ENCODE measurements around the gene SMLR1. TPM values are rescaled to one million over a fixed set of nuclear protein-coding genes. Genes with fewer than 3 reads are reported as not detected.

The SMLR1 gene
- total and polyA plus RNA-seq, 12 donors, result 0.08 to 3.9 (median 0.42) TPM; not detected in 3

DNA sequence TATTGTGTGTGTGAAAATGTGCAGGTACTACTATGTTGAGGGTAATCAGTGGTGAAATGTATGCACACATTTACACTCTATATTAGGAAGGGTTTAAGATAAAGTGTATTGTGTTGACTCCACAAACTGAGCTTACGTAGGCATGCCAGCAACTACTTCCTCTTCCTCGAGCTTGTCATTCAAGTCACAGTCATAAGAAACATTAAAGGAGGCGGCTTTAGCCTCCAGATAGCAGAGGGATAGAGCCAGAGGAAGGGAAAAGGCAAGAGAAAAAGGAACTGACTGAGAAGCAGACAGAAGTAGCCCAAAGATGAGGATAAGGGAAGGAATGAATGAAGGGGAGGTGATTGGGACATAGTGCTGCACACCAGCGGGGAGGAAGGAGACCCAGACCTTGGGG lies 55.2 kb downstream of the SMLR1 start:
- TF ChIP-seq POLR2A (IDR thresholded peaks at IDR 0.05), result no peak
- TF ChIP-seq, protein P1, sequence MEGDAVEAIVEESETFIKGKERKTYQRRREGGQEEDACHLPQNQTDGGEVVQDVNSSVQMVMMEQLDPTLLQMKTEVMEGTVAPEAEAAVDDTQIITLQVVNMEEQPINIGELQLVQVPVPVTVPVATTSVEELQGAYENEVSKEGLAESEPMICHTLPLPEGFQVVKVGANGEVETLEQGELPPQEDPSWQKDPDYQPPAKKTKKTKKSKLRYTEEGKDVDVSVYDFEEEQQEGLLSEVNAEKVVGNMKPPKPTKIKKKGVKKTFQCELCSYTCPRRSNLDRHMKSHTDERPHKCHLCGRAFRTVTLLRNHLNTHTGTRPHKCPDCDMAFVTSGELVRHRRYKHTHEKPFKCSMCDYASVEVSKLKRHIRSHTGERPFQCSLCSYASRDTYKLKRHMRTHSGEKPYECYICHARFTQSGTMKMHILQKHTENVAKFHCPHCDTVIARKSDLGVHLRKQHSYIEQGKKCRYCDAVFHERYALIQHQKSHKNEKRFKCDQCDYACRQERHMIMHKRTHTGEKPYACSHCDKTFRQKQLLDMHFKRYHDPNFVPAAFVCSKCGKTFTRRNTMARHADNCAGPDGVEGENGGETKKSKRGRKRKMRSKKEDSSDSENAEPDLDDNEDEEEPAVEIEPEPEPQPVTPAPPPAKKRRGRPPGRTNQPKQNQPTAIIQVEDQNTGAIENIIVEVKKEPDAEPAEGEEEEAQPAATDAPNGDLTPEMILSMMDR (IDR thresholded peaks at IDR 0.05), result no peak
- intact Hi-C loops (cut with DNase I), result loop anchor here in 1 of 2 donors (10.0 kb wide), 1 partner anchor 652 kb away; no protein-coding TSS in a partner anchor
- Histone ChIP-seq H3K9me3 (replicated peaks in 1 of 3) (no peaks in the 10 kb centered on the region), H3K27me3 (no peaks in the 10 kb centered on the region), H3K27ac (peak overlapping the region in 1 of 5 donors; percentile 19), H3K4me3 (no peak overlapping the region), H3K36me3 (replicated peaks in 1 of 2) (no peaks in the 10 kb centered on the region), H3K4me1 (replicated peaks in 1 of 2) (no peaks in the 10 kb centered on the region)
- WGBS, 4 donors, result 71 to 78% (median 75%) methylated on average over 4 of the region's 4 CpGs
- peak in 1 of 7 donors; percentile 18 for DNase-seq

DNA sequence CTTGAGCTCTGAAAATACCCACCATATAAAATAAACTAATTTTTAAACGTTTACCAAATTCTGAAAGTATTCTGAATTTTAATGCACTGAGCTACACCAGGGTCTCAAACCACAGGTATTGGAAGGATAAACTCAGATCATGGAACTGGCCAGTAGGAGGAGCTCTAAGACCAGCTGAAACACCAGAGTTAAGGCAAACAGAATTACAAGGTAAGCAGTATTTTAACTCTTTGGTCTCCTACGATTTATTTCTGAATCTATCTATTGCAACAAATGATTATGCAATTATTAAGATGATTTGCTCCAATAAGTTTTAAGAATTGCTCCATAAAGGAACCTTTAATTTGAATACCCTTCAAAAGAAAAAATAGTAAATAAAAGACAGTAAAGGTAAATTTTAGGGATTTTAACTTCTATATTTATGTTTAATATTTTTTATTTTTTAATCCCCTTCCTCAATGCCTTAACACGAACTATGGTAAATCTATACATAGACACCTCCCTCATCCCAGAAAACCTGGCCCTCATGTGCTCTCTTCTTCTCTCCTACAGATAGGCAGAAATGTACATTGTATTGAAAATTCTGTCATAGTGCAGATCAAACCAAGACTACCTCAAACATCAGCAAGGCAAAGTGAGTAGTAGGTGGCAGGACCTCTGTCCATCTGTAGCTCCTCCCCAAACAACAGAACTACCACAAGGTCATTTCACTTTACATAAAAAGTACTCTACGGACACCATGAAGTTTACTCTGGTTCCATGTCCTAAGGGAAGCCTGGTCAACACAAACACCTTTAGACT lies 58.4 kb downstream of the SMLR1 start:
- Histone ChIP-seq H3K27me3 (no peaks in the 10 kb centered on the region), H3K4me3 (no peak overlapping the region), H3K4me1 (replicated peaks in 1 of 2) (peaks cover 0 to under 1% of the 10 kb centered on the region in 2 donors), H3K27ac (no peak overlapping the region), H3K36me3 (replicated peaks in 1 of 2) (no peaks in the 10 kb centered on the region), H3K9me3 (replicated peaks in 1 of 3) (no peaks in the 10 kb centered on the region)
- 25 to 30% (median 29%) methylated on average over 4 of the region's 4 CpGs for WGBS, 4 donors
- intact Hi-C loops (cut with DNase I), result loop anchor here (5.0 to 10.0 kb wide), 2 partner anchors 232 to 649 kb away; no protein-coding TSS in a partner anchor
- DNase-seq, result peak; percentile 60 to 90 (median 78)
- TF ChIP-seq, protein P1 (IDR thresholded peaks at IDR 0.05), result peak; percentile 82 to 98 (median 94)
- no peak for TF ChIP-seq POLR2A (IDR thresholded peaks at IDR 0.05)

Other genes with a start within 250 kb of the SMLR1 start
- 100 to 1,000 TPM in 1 of 9 donors, 10 to 100 TPM in 8; 50.6 to 101 (median 88.1) TPM for gene EPB41L2, start 235.8 kb downstream of the SMLR1 start, total RNA-seq
- 10 to 100 TPM; 30.6 to 80.1 (median 47.9) TPM for gene EPB41L2, start 235.8 kb downstream of the SMLR1 start, polyA plus RNA-seq

Data from adrenal gland (tissue), 12 donors.